Astrocyte (in vitro differentiated cells and primary cell): Measurements from ENCODE around the gene CCDC71L. TPM values are rescaled to one million over a fixed set of nuclear protein-coding genes. Genes with fewer than 3 reads are reported as not detected.

ENCODE experiments used
- DNase-seq: peaks from one replicate; pipeline ENCODE4 v3.0.0-alpha.2; 2010; ENCODE audit warnings: low read depth
- FAIRE-seq: peaks from 2 replicates; lab custom pipeline; 2011; peaks lifted over from hg19 to GRCh38; lab: Jason Lieb, UNC
- H2AFZ ChIP-seq: 2 replicates; pipeline ENCODE4 v1.6.0; 2012; ENCODE audit warnings: low read depth, low read length, inconsistent platforms
- H3K27ac ChIP-seq: 2 replicates; pipeline ENCODE4 v1.5.1; 2011; ENCODE audit warnings: low read depth, low read length, inconsistent platforms
- H3K27me3 ChIP-seq: 2 replicates; pipeline ENCODE4 v1.6.0; 2011; ENCODE audit warnings: low read length, inconsistent platforms; ENCODE audit not compliant: insufficient read depth
- H3K36me3 ChIP-seq: 2 replicates; pipeline ENCODE4 v1.5.1; 2011; ENCODE audit warnings: low read length, inconsistent platforms; ENCODE audit not compliant: insufficient read depth
- H3K4me1 ChIP-seq: 2 replicates; pipeline ENCODE4 v1.5.1; 2011; ENCODE audit warnings: low read length, inconsistent platforms; ENCODE audit not compliant: insufficient read depth
- H3K4me2 ChIP-seq: 2 replicates; pipeline ENCODE4 v1.6.0; 2012; ENCODE audit warnings: low read length, inconsistent platforms
- H3K4me3 ChIP-seq: 2 replicates; pipeline ENCODE4 v1.5.1; 2011; ENCODE audit warnings: low read depth, mild to moderate bottlenecking, low read length, inconsistent platforms; ENCODE audit not compliant: insufficient read depth
- H3K79me2 ChIP-seq: 2 replicates; pipeline ENCODE4 v1.6.0; 2012; ENCODE audit warnings: mild to moderate bottlenecking, low read length, inconsistent platforms; ENCODE audit not compliant: insufficient read depth
- H3K9ac ChIP-seq: 2 replicates; pipeline ENCODE4 v1.6.0; 2012; ENCODE audit warnings: mild to moderate bottlenecking, low read length, inconsistent platforms
- H3K9me3 ChIP-seq: 2 replicates; pipeline ENCODE4 v1.5.1; 2012; ENCODE audit warnings: low read depth, mild to moderate bottlenecking, low read length, inconsistent platforms; ENCODE audit not compliant: insufficient read depth
- H4K20me1 ChIP-seq: 2 replicates; pipeline ENCODE4 v1.6.0; 2012; ENCODE audit warnings: low read length, inconsistent platforms; ENCODE audit not compliant: insufficient read depth
- H3K27ac Mint-ChIP-seq: one replicate; pipeline ENCODE4 v1.8.0; 2021; ENCODE audit warnings: mild to moderate bottlenecking, mixed read lengths; ENCODE audit not compliant: unreplicated experiment
- H3K27me3 Mint-ChIP-seq: one replicate; pipeline ENCODE4 v1.8.0; 2021; ENCODE audit warnings: low read depth, mixed read lengths; ENCODE audit not compliant: unreplicated experiment
- H3K36me3 Mint-ChIP-seq: one replicate; pipeline ENCODE4 v1.8.0; 2021; ENCODE audit warnings: low read depth, mixed read lengths; ENCODE audit not compliant: unreplicated experiment
- H3K4me1 Mint-ChIP-seq: one replicate; pipeline ENCODE4 v1.8.0; 2021; ENCODE audit warnings: low read depth, mixed read lengths; ENCODE audit not compliant: unreplicated experiment
- H3K4me3 Mint-ChIP-seq: one replicate; pipeline ENCODE4 v1.8.0; 2021; ENCODE audit warnings: mild to moderate bottlenecking, moderate library complexity, mixed read lengths; ENCODE audit not compliant: unreplicated experiment
- H3K9me3 Mint-ChIP-seq: one replicate; pipeline ENCODE4 v1.8.0; 2021; ENCODE audit warnings: mild to moderate bottlenecking, mixed read lengths; ENCODE audit not compliant: unreplicated experiment
- CTCF ChIP-seq: IDR thresholded peaks from 2 replicates; pipeline ENCODE4 v1.5.1; 2011; ENCODE audit warnings: low read depth, mild to moderate bottlenecking, inconsistent platforms, low read length, moderate library complexity; ENCODE audit not compliant: insufficient read depth
- EZH2 ChIP-seq: IDR thresholded peaks from 2 replicates; pipeline ENCODE4 v1.6.1; 2012; ENCODE audit warnings: mild to moderate bottlenecking, low read length, inconsistent platforms; ENCODE audit not compliant: insufficient read depth
- total RNA-seq: library from RNA; stranded (reverse); gene quantifications from 2 replicates; pipeline ENCODE4 v1.2.1, GENCODE V29; 2021

The CCDC71L gene
- total RNA-seq, 1 donor from 2014 or later: 26.8 TPM

GRCh38 chr7:106625678-106626301, 35.2 kb downstream of the CCDC71L start:
- TF ChIP-seq CTCF (no peak), EZH2 (no peak)
- peaks cover 10% of the 10 kb centered on the region for H3K4me1 Mint-ChIP-seq
- no peak for FAIRE-seq

GRCh38 chr7:106623853-106624252, 37.1 kb downstream of the CCDC71L start:
- Histone ChIP-seq H3K36me3 (no peaks in the 10 kb centered on the region), H2AFZ (no peak overlapping the region), H3K4me3 (no peak overlapping the region), H3K27me3 (no peaks in the 10 kb centered on the region), H3K27ac (peak overlapping the region; percentile 44), H3K4me1 (peaks cover 11% of the 10 kb centered on the region), H3K4me2 (peak overlapping the region; percentile 37), H4K20me1 (no peaks in the 10 kb centered on the region), H3K79me2 (no peaks in the 10 kb centered on the region), H3K9me3 (no peaks in the 10 kb centered on the region), H3K9ac (no peak overlapping the region)
- FAIRE-seq (peak; percentile 76), DNase-seq (peak; percentile 91)
- Mint-ChIP-seq H3K4me1 (peaks cover 7% of the 10 kb centered on the region), H3K4me3 (no peak overlapping the region), H3K27ac (no peak overlapping the region), H3K9me3 (peaks cover 10% of the 10 kb centered on the region), H3K36me3 (no peaks in the 10 kb centered on the region), H3K27me3 (no peaks in the 10 kb centered on the region)
- TF ChIP-seq EZH2: no peak
- no peak for TF ChIP-seq CTCF

More at GRCh38 chr7:106625678-106626301, 35.2 kb downstream of the CCDC71L start:
- no peaks in the 10 kb centered on the region for H3K36me3 Mint-ChIP-seq
- no peak for DNase-seq
- no peak overlapping the region for H3K4me3 ChIP-seq
- H3K4me2 ChIP-seq: no peak overlapping the region
- H4K20me1 ChIP-seq: no peaks in the 10 kb centered on the region
- H3K36me3 ChIP-seq: no peaks in the 10 kb centered on the region
- no peak overlapping the region for H2AFZ ChIP-seq
- peaks cover 19% of the 10 kb centered on the region for H3K4me1 ChIP-seq
- H3K27me3 Mint-ChIP-seq: no peaks in the 10 kb centered on the region
- no peaks in the 10 kb centered on the region for H3K79me2 ChIP-seq
- no peak overlapping the region for H3K27ac Mint-ChIP-seq
- H3K4me3 Mint-ChIP-seq: no peak overlapping the region
- peaks cover 10% of the 10 kb centered on the region for H3K9me3 Mint-ChIP-seq
- peaks cover under 1% of the 10 kb centered on the region for H3K9me3 ChIP-seq
- no peak overlapping the region for H3K27ac ChIP-seq
- no peaks in the 10 kb centered on the region for H3K27me3 ChIP-seq
- no peak overlapping the region for H3K9ac ChIP-seq

GRCh38 chr7:106623315-106623660, 37.7 kb downstream of the CCDC71L start:
- Mint-ChIP-seq H3K9me3 (peaks cover 7% of the 10 kb centered on the region), H3K4me3 (no peak overlapping the region), H3K27me3 (no peaks in the 10 kb centered on the region), H3K27ac (peak overlapping the region; percentile 10), H3K4me1 (peaks cover 10% of the 10 kb centered on the region), H3K36me3 (no peaks in the 10 kb centered on the region)
- no peak overlapping the region for H2AFZ ChIP-seq
- peaks cover 11% of the 10 kb centered on the region for H3K4me1 ChIP-seq
- H3K4me3 ChIP-seq: no peak overlapping the region
- peak overlapping the region; percentile 37 for H3K4me2 ChIP-seq
- H3K9ac ChIP-seq: no peak overlapping the region
- FAIRE-seq (no peak), DNase-seq (no peak)
- peak overlapping the region; percentile 41 for H3K27ac ChIP-seq
- no peaks in the 10 kb centered on the region for H3K79me2 ChIP-seq
- H3K36me3 ChIP-seq: no peaks in the 10 kb centered on the region
- no peaks in the 10 kb centered on the region for H3K9me3 ChIP-seq
- H3K27me3 ChIP-seq: no peaks in the 10 kb centered on the region
- H4K20me1 ChIP-seq: no peaks in the 10 kb centered on the region
- TF ChIP-seq CTCF: no peak
- TF ChIP-seq EZH2: no peak
